IMR-90 (cell line): ENCODE measurements around the gene DPP6. TPM values are rescaled to one million over a fixed set of nuclear protein-coding genes. Genes with fewer than 3 reads are reported as not detected.

Experiments used
- ATAC-seq: fragments of 200-7000 bp; cut with Tn5 transposase; 2 replicates; pipeline ENCODE4 v1.9.1; 2020; ENCODE audit warnings: low read depth, mild to moderate bottlenecking, moderate library complexity
- BruUV-seq: library from RNA; stranded (reverse); fragments of 400-500 nt; replicated peaks from 2 replicates; lab custom pipeline; 2021; lab: Mats Ljungman, UMichigan
- CTCF ChIA-PET: fragments of 300-600 bp; formaldehyde crosslinking; extraction: SDS; loops from one replicate; lab custom pipeline; 2021; ENCODE audit warnings: antibody characterized with exemption; lab: Yijun Ruan, JAX
- POLR2A ChIA-PET: fragments of 300-600 bp; sonication (Branson Sonifier 250); formaldehyde crosslinking; loops from one replicate; lab custom pipeline; 2022; ENCODE audit warnings: antibody characterized with exemption; ENCODE audit not compliant: unreplicated experiment; lab: Charles Lee
- DNase-seq: peaks from one replicate; pipeline ENCODE4 v3.0.0; 2013
- H2AFZ ChIP-seq: replicated peaks from 2 replicates; pipeline ENCODE3; 2013; ENCODE audit warnings: low read length, mild to moderate bottlenecking; ENCODE audit not compliant: poor library complexity
- H2AK5ac ChIP-seq: 2 replicates; pipeline ENCODE4 v1.6.1; 2013; ENCODE audit warnings: low read depth, low read length, inconsistent platforms
- H2AK9ac ChIP-seq: replicated peaks from 2 replicates; pipeline ENCODE3; 2013; ENCODE audit warnings: mild to moderate bottlenecking, low read depth, low read length, moderate library complexity; ENCODE audit not compliant: poor library complexity
- H2BK120ac ChIP-seq: 2 replicates; pipeline ENCODE4 v1.6.1; 2013; ENCODE audit warnings: low read depth, low read length, inconsistent platforms
- H2BK15ac ChIP-seq: 3 replicates; pipeline ENCODE4 v1.6.1; 2013; ENCODE audit warnings: low read depth, low read length, inconsistent platforms
- H2BK20ac ChIP-seq: 2 replicates; pipeline ENCODE4 v1.6.1; 2013; ENCODE audit warnings: low read depth, mild to moderate bottlenecking, inconsistent platforms, low read length, moderate library complexity
- H2BK5ac ChIP-seq: 2 replicates; pipeline ENCODE4 v1.6.1; 2013; ENCODE audit warnings: mild to moderate bottlenecking, low read depth, low read length, inconsistent platforms; ENCODE audit not compliant: poor library complexity, severe bottlenecking
- H3K14ac ChIP-seq: replicated peaks from 2 replicates; pipeline ENCODE4 v1.6.1; 2013; ENCODE audit warnings: low read depth, low read length, inconsistent platforms
- H3K18ac ChIP-seq: 2 replicates; pipeline ENCODE4 v1.6.1; 2013; ENCODE audit warnings: low read depth, low read length, control low read depth
- H3K23ac ChIP-seq: 2 replicates; pipeline ENCODE4 v1.6.1; 2013; ENCODE audit warnings: low read depth, low read length, inconsistent platforms
- H3K27ac ChIP-seq: 2 replicates; pipeline ENCODE4 v1.5.1; 2013; ENCODE audit warnings: mild to moderate bottlenecking, control low read depth, low read length; ENCODE audit not compliant: insufficient read depth
- H3K27me3 ChIP-seq: 2 replicates; pipeline ENCODE4 v1.6.1; 2013; ENCODE audit warnings: low read length; ENCODE audit not compliant: control insufficient read depth, insufficient read depth
- H3K36me3 ChIP-seq: 2 replicates; pipeline ENCODE4 v1.6.1; 2013; ENCODE audit warnings: low read length, mixed read lengths; ENCODE audit not compliant: control insufficient read depth, insufficient read depth
- H3K4ac ChIP-seq: 2 replicates; pipeline ENCODE4 v1.6.1; 2013; ENCODE audit warnings: low read depth, low read length, inconsistent platforms
- H3K4me1 ChIP-seq: 2 replicates; pipeline ENCODE4 v1.6.1; 2013; ENCODE audit warnings: low read length, mixed read lengths; ENCODE audit not compliant: control insufficient read depth, insufficient read depth
- H3K4me2 ChIP-seq: 2 replicates; pipeline ENCODE4 v1.6.1; 2013; ENCODE audit warnings: low read depth, mild to moderate bottlenecking, control low read depth, low read length, moderate library complexity
- H3K4me3 ChIP-seq: 2 replicates; pipeline ENCODE4 v1.5.1; 2013; ENCODE audit warnings: low read depth, mild to moderate bottlenecking, control low read depth, low read length, moderate library complexity; ENCODE audit not compliant: insufficient read depth
- H3K56ac ChIP-seq: 2 replicates; pipeline ENCODE4 v1.6.1; 2013; ENCODE audit warnings: low read length, inconsistent platforms; ENCODE audit not compliant: insufficient read depth; ENCODE audit errors: extremely low read depth
- H3K79me1 ChIP-seq, 2 experiments: 2 replicates each; pipeline ENCODE4 v1.6.1; 2013; ENCODE audit warnings: low read length in 2 of 2, inconsistent platforms in 1 of 2, low read depth in 1 of 2
- H3K9ac ChIP-seq: 2 replicates; pipeline ENCODE4 v1.6.1; 2013; ENCODE audit warnings: low read depth, low read length, control low read depth
- H3K9me1 ChIP-seq: 2 replicates; pipeline ENCODE4 v1.6.1; 2013; ENCODE audit warnings: low read length, inconsistent platforms; ENCODE audit not compliant: insufficient read depth
- H3K9me3 ChIP-seq: 2 replicates; pipeline ENCODE4 v1.6.1; 2013; ENCODE audit warnings: low read length; ENCODE audit not compliant: control insufficient read depth, insufficient read depth
- H4K20me1 ChIP-seq: 2 replicates; pipeline ENCODE4 v1.6.1; 2013; ENCODE audit warnings: low read length, inconsistent platforms; ENCODE audit not compliant: insufficient read depth
- H4K5ac ChIP-seq: 2 replicates; pipeline ENCODE4 v1.6.1; 2013; ENCODE audit warnings: mild to moderate bottlenecking, low read depth, low read length, control low read depth
- H4K8ac ChIP-seq, 2 experiments: 2 replicates each; pipeline ENCODE4 v1.6.1; 2013; ENCODE audit warnings: low read depth in 2 of 2, low read length in 2 of 2, control low read depth in 1 of 2, inconsistent platforms in 1 of 2
- H4K91ac ChIP-seq: 2 replicates; pipeline ENCODE4 v1.6.1; 2013; ENCODE audit warnings: low read depth, low read length, inconsistent platforms; ENCODE audit not compliant: insufficient read depth
- BHLHE40 ChIP-seq: fragments of 150-350 bp; IDR thresholded peaks from 2 replicates; pipeline ENCODE4 v1.6.1; 2016; ENCODE audit warnings: mild to moderate bottlenecking, low read depth, low read length
- CEBPB ChIP-seq: IDR thresholded peaks from 2 replicates; pipeline ENCODE4 v1.6.1; 2012; ENCODE audit warnings: low read depth, low read length, improper control_type of control experiment
- CHD1 ChIP-seq: IDR thresholded peaks from 2 replicates; pipeline ENCODE4 v1.6.1; 2012; ENCODE audit warnings: low read depth, low read length, improper control_type of control experiment
- CTCF ChIP-seq: conservative IDR thresholded peaks from 2 replicates; pipeline ENCODE4 v1.5.1; 2012; ENCODE audit warnings: mild to moderate bottlenecking, low read depth, low read length, improper control_type of control experiment
- FOS ChIP-seq: fragments of 150-350 bp; IDR thresholded peaks from 2 replicates; pipeline ENCODE4 v1.6.1; 2016; ENCODE audit warnings: low read depth, low read length
- MAFK ChIP-seq: IDR thresholded peaks from 2 replicates; pipeline ENCODE4 v1.6.1; 2012; ENCODE audit warnings: low read depth, low read length, improper control_type of control experiment
- MAZ ChIP-seq: IDR thresholded peaks from 2 replicates; pipeline ENCODE4 v1.6.1; 2012; ENCODE audit warnings: low read depth, mild to moderate bottlenecking, low read length, improper control_type of control experiment, moderate library complexity, borderline replicate concordance
- MXI1 ChIP-seq: IDR thresholded peaks from 2 replicates; pipeline ENCODE4 v1.6.1; 2012; ENCODE audit warnings: low read depth, mild to moderate bottlenecking, low read length, moderate library complexity, borderline replicate concordance
- NFE2L2 ChIP-seq: fragments of 150-350 bp; IDR thresholded peaks from 2 replicates; pipeline ENCODE4 v1.6.1; 2016; ENCODE audit warnings: low read depth, mild to moderate bottlenecking, low read length
- POLR2A ChIP-seq: IDR thresholded peaks from 2 replicates; pipeline ENCODE4 v1.6.1; 2012; ENCODE audit warnings: mild to moderate bottlenecking, low read depth, low read length
- RAD21 ChIP-seq: IDR thresholded peaks from 2 replicates; pipeline ENCODE4 v1.6.1; 2012; ENCODE audit warnings: low read length, improper control_type of control experiment
- RCOR1 ChIP-seq: IDR thresholded peaks from 2 replicates; pipeline ENCODE4 v1.6.1; 2012; ENCODE audit warnings: mild to moderate bottlenecking, low read length, improper control_type of control experiment; ENCODE audit not compliant: insufficient replicate concordance
- RFX5 ChIP-seq: IDR thresholded peaks from 2 replicates; pipeline ENCODE4 v1.8.0; 2012; ENCODE audit warnings: low read depth, mild to moderate bottlenecking, low read length, moderate library complexity
- SMC3 ChIP-seq: fragments of 150-350 bp; IDR thresholded peaks from 2 replicates; pipeline ENCODE4 v1.6.1; 2016; ENCODE audit warnings: low read depth, mild to moderate bottlenecking, antibody characterized with exemption, low read length, moderate library complexity
- USF2 ChIP-seq: fragments of 150-350 bp; IDR thresholded peaks from 2 replicates; pipeline ENCODE4 v1.6.1; 2017; ENCODE audit warnings: mild to moderate bottlenecking, antibody characterized with exemption, low read length, low read depth
- WGBS, 2 experiments: methylation state at CpG; one replicate each; pipeline versions ENCODE4 v1.1.5 to v1.1.7; 2013; ENCODE audit warnings: missing lambda C conversion rate in 2 of 2; ENCODE audit not compliant: insufficient read length in 1 of 2; ENCODE audit errors: extremely low coverage in 2 of 2; 5-methylcytosine and 5-hydroxymethylcytosine counted together
- dilution Hi-C: fragments of 300-500 bp; cut with HindIII; formaldehyde crosslinking; loops from one replicate; pipeline ENCODE4 v1.14.3; 2018; ENCODE audit warnings: low sequenced_read_pairs; ENCODE audit not compliant: unreplicated experiment
- in situ Hi-C: fragments of 300-500 bp; cut with MboI; formaldehyde crosslinking; loops from 3 replicates; pipeline ENCODE4 v1.14.3; 2019; ENCODE audit warnings: low sequenced_read_pairs, inconsistent platforms, mixed read lengths
- intact Hi-C: fragments of 100-400 bp; cut with micrococcal nuclease; formaldehyde crosslinking; loops from 2 replicates; pipeline ENCODE4 v1.10.0; 2022
- polyA plus RNA-seq, 3 experiments: library from polyadenylated mRNA; depleted of rRNA; stranded (reverse); fragments of >200 nt; gene quantifications; 2 replicates each; pipeline ENCODE4 v1.2.3, GENCODE V29; 2012; ENCODE audit warnings: low replicate concordance in 1 of 3
- total RNA-seq: library from RNA; depleted of rRNA; stranded (reverse); fragments of >200 nt; gene quantifications from 2 replicates; pipeline ENCODE4 v1.2.3, GENCODE V29; 2012
- TF ChIP-seq, protein P1 (sequence below): fragments of 150-350 bp; IDR thresholded peaks from 2 replicates; pipeline ENCODE4 v1.6.1; 2016; ENCODE audit warnings: low read depth, mild to moderate bottlenecking, low read length, moderate library complexity, borderline replicate concordance

Gene DPP6
- total and polyA plus RNA-seq, 2 of the 4 experiments (the other 2 are of a cell fraction), result not detected

GRCh38 chr7:154741131-154741530, 688.9 kb downstream of the DPP6 start:
- Histone ChIP-seq H2BK20ac (no peak overlapping the region), H3K9ac (no peak overlapping the region), H3K23ac (no peak overlapping the region), H2BK5ac (no peak overlapping the region), H4K5ac (no peak overlapping the region), H3K4ac (no peak overlapping the region), H3K9me1 (no peaks in the 10 kb centered on the region), H3K14ac (no peak overlapping the region), H3K18ac (no peak overlapping the region), H3K9me3 (peaks cover 42% of the 10 kb centered on the region), H3K79me1 (no peaks in the 10 kb centered on the region), H3K27ac (no peak overlapping the region), H2BK15ac (no peak overlapping the region), H4K91ac (no peak overlapping the region), H4K20me1 (no peaks in the 10 kb centered on the region), H2AFZ (no peak overlapping the region), H2BK120ac (no peak overlapping the region), H2AK9ac (no peak overlapping the region), H3K4me1 (no peaks in the 10 kb centered on the region), H2AK5ac (no peak overlapping the region), H4K8ac (no peak overlapping the region), H3K4me3 (no peak overlapping the region), H3K36me3 (no peaks in the 10 kb centered on the region), H3K56ac (no peak overlapping the region), H3K4me2 (no peak overlapping the region), H3K27me3 (no peaks in the 10 kb centered on the region)
- ChIA-PET POLR2A (no interaction called here), CTCF (no interaction called here)
- intact Hi-C loops (no loop called here), dilution Hi-C loops (no loop called here), in situ Hi-C loops (no loop called here)
- WGBS, 2 experiments, result no CpG with 5 or more reads among the region's 6 CpGs
- no peak for DNase-seq
- TF ChIP-seq SMC3, result no peak
- no peak for TF ChIP-seq CTCF
- TF ChIP-seq USF2, result no peak
- TF ChIP-seq RFX5, result no peak
- TF ChIP-seq CHD1, result no peak
- TF ChIP-seq MXI1, result no peak
- no peak for TF ChIP-seq BHLHE40
- TF ChIP-seq MAFK, result no peak
- no peak for TF ChIP-seq NFE2L2
- TF ChIP-seq POLR2A, result no peak
- no peak for TF ChIP-seq MAZ
- TF ChIP-seq, protein P1, sequence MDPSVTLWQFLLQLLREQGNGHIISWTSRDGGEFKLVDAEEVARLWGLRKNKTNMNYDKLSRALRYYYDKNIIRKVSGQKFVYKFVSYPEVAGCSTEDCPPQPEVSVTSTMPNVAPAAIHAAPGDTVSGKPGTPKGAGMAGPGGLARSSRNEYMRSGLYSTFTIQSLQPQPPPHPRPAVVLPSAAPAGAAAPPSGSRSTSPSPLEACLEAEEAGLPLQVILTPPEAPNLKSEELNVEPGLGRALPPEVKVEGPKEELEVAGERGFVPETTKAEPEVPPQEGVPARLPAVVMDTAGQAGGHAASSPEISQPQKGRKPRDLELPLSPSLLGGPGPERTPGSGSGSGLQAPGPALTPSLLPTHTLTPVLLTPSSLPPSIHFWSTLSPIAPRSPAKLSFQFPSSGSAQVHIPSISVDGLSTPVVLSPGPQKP, result no peak
- no peak for TF ChIP-seq FOS
- no peak for TF ChIP-seq RCOR1
- TF ChIP-seq CEBPB, result no peak
- no peak for TF ChIP-seq RAD21
- ATAC-seq, result no peak
- BruUV-seq, result no TSS peak
